8988T (cell line): ENCODE measurements around the gene CAVIN2.

Experiments used
- DNase-seq: peaks from one replicate; pipeline ENCODE4 v3.0.0; 2011

CAVIN2 gene

GRCh38 chr2:191846515-191847476 is at the start of gene CAVIN2:
Gene CAVIN2, minus strand, starts transcription at chr2:191847088. Its CDS starts 163 bp downstream, at chr2:191846925.
- no peak for DNase-seq

GRCh38 chr2:191895743-191896142 is 48.9 kb upstream of the CAVIN2 start:
- DNase-seq: no peak

GRCh38 chr2:191895195-191895594 is 48.3 kb upstream of the CAVIN2 start:
- no peak for DNase-seq

GRCh38 chr2:191894681-191895147 is 47.8 kb upstream of the CAVIN2 start:
- no peak for DNase-seq

- no peak for DNase-seq
These were observed 45.5 kb upstream of the CAVIN2 start for GRCh38 chr2:191892391-191892790.

GRCh38 chr2:191891656-191892055 is 44.8 kb upstream of the CAVIN2 start:
- no peak for DNase-seq

GRCh38 chr2:191889931-191890330 is 43.0 kb upstream of the CAVIN2 start:
- no peak for DNase-seq

- no peak for DNase-seq
These were observed 41.7 kb upstream of the CAVIN2 start for GRCh38 chr2:191888400-191889166.

GRCh38 chr2:191885650-191886049 is 38.8 kb upstream of the CAVIN2 start:
- DNase-seq: no peak

GRCh38 chr2:191885098-191885497 is 38.2 kb upstream of the CAVIN2 start:
- DNase-seq: no peak

- DNase-seq: no peak
These were observed 35.3 kb upstream of the CAVIN2 start for GRCh38 chr2:191881982-191882816.

GRCh38 chr2:191878548-191879279 is 31.8 kb upstream of the CAVIN2 start:
- DNase-seq: no peak

- DNase-seq: no peak
These were observed 31.0 kb upstream of the CAVIN2 start for GRCh38 chr2:191877875-191878274.

- DNase-seq: no peak
These were observed 29.0 kb upstream of the CAVIN2 start for GRCh38 chr2:191875859-191876258.

- DNase-seq: no peak
These were observed 23.9 kb upstream of the CAVIN2 start for GRCh38 chr2:191870744-191871143.

- no peak for DNase-seq
These were observed 22.9 kb upstream of the CAVIN2 start for GRCh38 chr2:191869781-191870180.

GRCh38 chr2:191869178-191869577 is 22.3 kb upstream of the CAVIN2 start:
- no peak for DNase-seq

- DNase-seq: no peak
These were observed 20.6 kb upstream of the CAVIN2 start for GRCh38 chr2:191867507-191867847.

GRCh38 chr2:191866675-191867506 is 20.0 kb upstream of the CAVIN2 start:
- no peak for DNase-seq

GRCh38 chr2:191866195-191866594 is 19.3 kb upstream of the CAVIN2 start:
- DNase-seq: no peak
